HG02970 (cell line): ENCODE measurements around the gene SYNPR.
"Not testable (repeated sequence)": the region's sequence is repeated elsewhere in the genome, so short reads cannot be mapped to it uniquely, and the experiment has no call there.

ENCODE experiments used
- ATAC-seq: cut with Tn5 transposase; IDR thresholded peaks from one replicate; pipeline ENCODE4 v1.9.1; 2021; ENCODE audit warnings: mild to moderate bottlenecking, moderate library complexity, moderate number of reproducible peaks; ENCODE audit not compliant: unreplicated experiment, low FRiP score

The SYNPR gene

GRCh38 chr3:63607716-63608115, 329.6 kb downstream of the SYNPR start:
- no peak for ATAC-seq

- no peak for ATAC-seq
Observed at GRCh38 chr3:63609408-63609807, 331.3 kb downstream of the SYNPR start.

- no peak for ATAC-seq
Observed at GRCh38 chr3:63609834-63610233, 331.7 kb downstream of the SYNPR start.

DNA sequence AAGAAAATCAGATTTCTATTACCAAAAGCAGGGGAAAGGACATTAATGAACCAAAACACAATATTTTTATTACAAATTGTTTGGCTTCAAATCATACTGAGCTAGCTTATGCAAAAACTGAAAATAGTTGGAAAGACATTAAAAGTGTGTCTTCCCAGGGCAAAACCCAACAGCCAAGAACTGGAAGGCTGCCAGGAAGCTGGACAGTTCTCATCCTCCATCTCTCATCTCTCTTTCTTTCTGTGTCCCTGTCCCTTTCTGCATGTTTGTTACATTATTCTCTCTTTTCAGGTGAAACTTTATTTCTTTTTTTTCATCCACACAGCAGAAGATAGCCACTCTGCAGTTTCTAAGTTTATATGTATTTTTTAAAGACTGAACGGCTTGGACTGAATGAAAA, 333.3 kb downstream of the SYNPR start:
- ATAC-seq, result no peak

GRCh38 chr3:63613561-63613960, 335.5 kb downstream of the SYNPR start:
- no peak for ATAC-seq

- ATAC-seq, result no peak
Observed at GRCh38 chr3:63617391-63617790, 339.3 kb downstream of the SYNPR start.

- ATAC-seq, result no peak
Observed at GRCh38 chr3:63624941-63625560, 346.9 kb downstream of the SYNPR start.

- ATAC-seq, result no peak
Observed at GRCh38 chr3:63631670-63632069, 353.6 kb downstream of the SYNPR start.

DNA sequence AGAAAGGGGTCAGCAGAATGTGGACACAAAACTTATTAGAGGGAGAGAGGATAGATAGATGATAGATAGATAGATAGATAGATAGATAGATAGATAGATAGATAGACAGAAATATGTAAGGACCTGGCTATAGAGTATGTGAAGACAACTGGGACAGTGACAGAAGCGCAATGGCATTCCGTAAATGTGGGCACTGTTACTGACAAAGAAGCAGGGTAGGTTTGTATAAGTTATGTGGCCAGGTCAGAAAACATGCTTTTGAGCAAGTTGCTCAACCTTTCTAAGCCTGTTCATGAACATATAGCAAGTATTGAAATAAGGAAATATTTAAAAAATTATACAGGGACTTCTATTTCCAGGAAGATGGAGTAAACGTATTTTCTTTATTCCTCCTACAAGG, 357.1 kb downstream of the SYNPR start:
- no peak for ATAC-seq

DNA sequence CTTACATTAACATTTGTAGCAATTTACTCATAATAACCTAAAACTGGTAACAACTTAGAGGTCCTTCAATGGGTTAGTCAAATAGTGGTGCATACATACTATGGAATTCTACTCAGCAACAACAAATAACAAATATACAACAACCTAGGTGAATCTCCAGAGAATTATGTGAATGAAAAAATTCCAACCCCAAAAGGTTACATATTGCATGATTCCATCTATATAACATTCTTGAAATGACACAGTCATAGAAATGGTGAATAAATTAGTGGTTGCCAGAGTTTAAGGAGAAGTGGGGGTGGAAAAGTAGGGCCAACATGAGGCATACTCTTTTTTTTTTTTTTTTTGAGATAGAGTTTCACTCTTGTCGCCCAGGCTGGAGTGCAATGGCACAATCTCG, 361.7 kb downstream of the SYNPR start:
- ATAC-seq, result no peak

DNA sequence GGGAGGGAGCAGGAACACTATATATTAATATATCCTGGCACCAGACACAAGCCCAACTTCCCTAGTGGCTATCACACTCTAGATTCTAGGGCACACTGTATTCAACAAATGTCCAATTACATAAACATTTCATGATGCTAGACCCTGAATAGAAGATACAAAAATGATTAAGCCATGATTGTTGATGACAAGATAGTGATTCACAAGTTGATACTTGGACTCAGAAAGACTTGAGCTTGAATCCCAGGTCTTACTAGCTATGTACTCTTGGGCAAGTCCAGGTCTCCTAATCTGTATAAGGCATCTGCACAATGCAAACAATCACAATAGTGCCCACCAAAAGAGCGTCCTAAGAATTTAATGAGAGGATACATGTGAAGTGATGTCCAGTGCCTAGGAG, 364.4 kb downstream of the SYNPR start:
- no peak for ATAC-seq

- no peak for ATAC-seq
Observed at GRCh38 chr3:63644212-63644797, 366.2 kb downstream of the SYNPR start.

GRCh38 chr3:63644928-63645781, 367.0 kb downstream of the SYNPR start:
- not testable (repeated sequence) for ATAC-seq

DNA sequence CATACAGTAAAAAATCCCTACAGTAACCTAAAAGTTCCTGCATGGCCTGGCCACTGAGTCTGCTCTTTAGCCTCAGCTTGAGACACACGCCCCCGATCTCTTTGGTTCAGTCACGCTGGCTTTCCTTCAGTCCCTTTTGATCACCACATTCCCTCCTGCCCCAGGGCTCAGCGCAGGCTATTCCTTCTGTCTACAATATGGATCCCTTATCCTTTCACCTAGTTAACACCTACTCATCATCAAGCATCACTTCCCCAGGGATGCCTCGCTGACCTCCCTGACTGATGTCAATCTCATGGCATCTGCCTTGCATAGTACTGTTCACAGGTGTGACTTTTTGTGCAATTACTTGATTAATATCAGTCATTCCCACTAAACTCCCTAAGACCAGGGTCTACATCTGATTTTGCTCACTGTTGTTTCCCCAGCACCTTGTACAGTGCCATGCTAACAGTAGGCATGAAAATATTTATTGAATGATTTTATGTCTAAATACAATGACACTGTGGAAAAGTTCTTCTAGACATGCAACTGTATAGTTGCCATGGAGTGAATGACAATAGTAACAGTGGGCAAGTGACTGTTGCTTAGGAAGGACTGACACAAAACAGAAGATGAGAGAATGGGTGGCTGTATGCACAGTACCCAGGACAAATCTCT, 374.1 kb downstream of the SYNPR start, which contains the start of gene SNTN:
Gene SNTN, plus strand, starts transcription at position 610 of the 660 bp plus-strand sequence. Its CDS starts 13 bp downstream, at position 623.
- ATAC-seq, result no peak

GRCh38 chr3:63654211-63654610, 376.1 kb downstream of the SYNPR start:
- no peak for ATAC-seq

DNA sequence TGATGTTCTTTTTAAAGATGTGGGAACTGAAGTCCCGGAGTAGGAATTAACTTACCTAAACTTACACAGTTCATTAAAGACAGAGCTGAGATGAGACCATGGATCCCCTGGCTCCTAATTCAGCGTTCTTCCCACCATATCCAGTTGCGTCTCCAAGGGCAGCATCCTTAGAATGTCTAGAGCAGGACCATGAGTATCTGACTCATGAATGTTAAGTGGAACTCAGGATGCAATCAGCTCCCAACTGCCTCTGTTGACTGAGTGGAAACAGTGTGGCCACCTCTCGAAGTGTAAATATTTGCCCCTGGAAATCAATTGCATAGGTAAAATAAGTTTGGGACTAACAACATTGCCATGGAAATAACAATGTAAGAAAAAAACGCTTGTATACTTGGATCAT, 376.8 kb downstream of the SYNPR start:
- ATAC-seq, result no peak

GRCh38 chr3:63655519-63655918, 377.4 kb downstream of the SYNPR start:
- no peak for ATAC-seq

GRCh38 chr3:63656786-63657185, 378.7 kb downstream of the SYNPR start:
- ATAC-seq, result no peak

DNA sequence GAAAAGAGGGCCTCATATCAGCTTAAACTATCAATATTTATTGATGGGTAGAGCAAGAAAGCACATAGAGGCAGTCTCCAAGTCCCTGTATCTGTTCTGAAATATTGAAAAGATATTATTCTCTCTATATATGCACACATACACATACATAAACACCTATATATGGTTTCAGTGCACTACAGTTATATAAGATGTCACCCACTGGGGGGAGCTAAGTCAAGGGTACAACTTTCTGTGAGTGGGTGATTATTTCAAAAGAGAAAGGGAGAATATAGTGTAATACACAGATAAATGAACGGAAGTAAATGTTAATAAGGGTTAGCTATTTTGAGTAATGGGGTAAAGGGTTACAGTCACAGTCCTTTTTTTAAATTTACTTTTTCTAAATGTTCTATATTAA, 383.1 kb downstream of the SYNPR start:
- no peak for ATAC-seq

DNA sequence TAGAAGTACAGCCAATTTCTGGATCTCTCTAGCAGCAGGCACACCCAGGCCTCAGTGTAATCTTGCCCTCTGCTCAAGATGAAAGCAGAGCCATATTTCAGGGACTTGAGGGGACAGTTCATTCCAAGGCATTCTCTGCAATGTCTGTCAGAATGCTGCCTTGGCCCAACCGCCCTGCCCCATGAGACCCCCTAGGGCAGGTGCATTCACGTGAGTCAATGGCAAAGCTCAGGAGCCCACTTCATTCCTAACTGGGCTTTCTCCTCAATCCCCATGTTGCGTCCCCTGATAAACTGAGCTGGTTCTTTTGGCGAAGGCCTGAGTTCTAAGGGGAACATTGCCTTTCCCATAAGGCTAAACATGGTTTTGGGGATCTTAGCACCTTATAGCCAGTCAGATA, 383.9 kb downstream of the SYNPR start:
- no peak for ATAC-seq

GRCh38 chr3:63662500-63662899, 384.4 kb downstream of the SYNPR start:
- ATAC-seq, result no peak
